ENCODE data around the gene FGF1. TPM values are rescaled to one million over a fixed set of nuclear protein-coding genes. Genes with fewer than 3 reads are reported as not detected.
A peak's percentile ranks its signal among the peaks of the same experiment; 100 is the strongest.

Gene FGF1
- total and polyA plus RNA-seq, 11 donors = 8.7 to 74.7 (median 49.0) TPM

DNA sequence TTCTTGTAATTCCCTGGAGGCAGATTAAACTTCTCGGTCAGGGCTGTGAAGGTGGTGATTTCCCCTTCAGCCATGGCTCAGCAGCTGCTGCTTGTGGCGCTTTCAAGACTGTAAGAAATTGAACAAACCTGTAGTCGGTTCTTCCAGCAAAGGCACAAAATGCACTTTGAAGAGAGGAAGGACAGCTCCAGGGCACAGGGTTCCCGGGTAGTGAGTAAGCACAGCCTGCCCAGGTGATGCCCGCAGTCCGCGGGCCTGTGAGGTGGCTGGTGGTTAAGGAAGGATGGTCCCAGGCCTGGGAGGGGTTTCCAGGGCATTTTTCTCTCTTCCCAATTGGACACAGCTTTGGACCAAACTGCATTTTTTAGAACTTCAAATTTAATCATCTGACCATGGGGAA is 71.8 kb downstream of the FGF1 start:
- no peak for DNase-seq
- H3K27ac ChIP-seq = no peak overlapping the region
- intact Hi-C loops (cut with DNase I) = loop anchor here in 9 of 10 donors (2.0 to 10.0 kb wide), 7 partner anchors 33 to 273 kb away; no protein-coding TSS in a partner anchor
- no peak for ATAC-seq
- no peaks in the 10 kb centered on the region for H3K27me3 ChIP-seq
- H3K4me1 ChIP-seq = peaks cover 0 to 27% (median 7%) of the 10 kb centered on the region in 12 donors
- TF ChIP-seq POLR2A (IDR thresholded peaks at IDR 0.05) = no peak
- TF ChIP-seq, protein P1, sequence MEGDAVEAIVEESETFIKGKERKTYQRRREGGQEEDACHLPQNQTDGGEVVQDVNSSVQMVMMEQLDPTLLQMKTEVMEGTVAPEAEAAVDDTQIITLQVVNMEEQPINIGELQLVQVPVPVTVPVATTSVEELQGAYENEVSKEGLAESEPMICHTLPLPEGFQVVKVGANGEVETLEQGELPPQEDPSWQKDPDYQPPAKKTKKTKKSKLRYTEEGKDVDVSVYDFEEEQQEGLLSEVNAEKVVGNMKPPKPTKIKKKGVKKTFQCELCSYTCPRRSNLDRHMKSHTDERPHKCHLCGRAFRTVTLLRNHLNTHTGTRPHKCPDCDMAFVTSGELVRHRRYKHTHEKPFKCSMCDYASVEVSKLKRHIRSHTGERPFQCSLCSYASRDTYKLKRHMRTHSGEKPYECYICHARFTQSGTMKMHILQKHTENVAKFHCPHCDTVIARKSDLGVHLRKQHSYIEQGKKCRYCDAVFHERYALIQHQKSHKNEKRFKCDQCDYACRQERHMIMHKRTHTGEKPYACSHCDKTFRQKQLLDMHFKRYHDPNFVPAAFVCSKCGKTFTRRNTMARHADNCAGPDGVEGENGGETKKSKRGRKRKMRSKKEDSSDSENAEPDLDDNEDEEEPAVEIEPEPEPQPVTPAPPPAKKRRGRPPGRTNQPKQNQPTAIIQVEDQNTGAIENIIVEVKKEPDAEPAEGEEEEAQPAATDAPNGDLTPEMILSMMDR (IDR thresholded peaks at IDR 0.05) = no peak
- H3K9me3 ChIP-seq = no peaks in the 10 kb centered on the region
- peaks cover 0 to 24% (median 0%) of the 10 kb centered on the region in 9 donors for H3K36me3 ChIP-seq
- WGBS, 4 donors = 80 to 87% (median 86%) methylated on average over 5 to 7 of the region's 7 CpGs
- H3K4me3 ChIP-seq = no peak overlapping the region

DNA sequence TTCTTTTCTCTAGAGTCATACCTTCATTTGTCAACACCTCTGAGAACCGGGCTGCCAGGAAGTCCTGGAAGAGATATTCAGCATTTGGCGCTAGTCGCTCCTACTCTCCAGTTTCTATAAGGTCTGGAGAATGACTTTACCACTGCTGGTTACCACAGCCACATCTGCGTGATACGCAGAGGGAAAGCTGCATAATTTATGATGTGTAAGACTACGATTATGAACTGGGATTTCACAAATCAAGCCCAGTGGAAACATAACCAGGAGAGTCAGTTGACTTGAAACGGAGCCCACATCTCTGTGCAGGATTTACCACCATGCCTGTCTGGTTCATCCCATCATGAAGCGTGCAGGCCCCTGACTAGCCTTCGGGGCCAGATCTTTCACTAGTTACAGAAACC is 72.6 kb downstream of the FGF1 start:
- peaks cover 0 to 24% (median 6%) of the 10 kb centered on the region in 12 donors for H3K4me1 ChIP-seq
- H3K9me3 ChIP-seq = no peaks in the 10 kb centered on the region
- no peak for DNase-seq
- 69 to 79% (median 75%) methylated on average over 8 to 9 of the region's 9 CpGs for WGBS, 4 donors
- H3K36me3 ChIP-seq = peaks cover 0 to 28% (median 0%) of the 10 kb centered on the region in 9 donors
- H3K4me3 ChIP-seq = no peak overlapping the region
- no peaks in the 10 kb centered on the region for H3K27me3 ChIP-seq
- intact Hi-C loops (cut with DNase I) = loop anchor here in 9 of 10 donors (5.0 to 10.0 kb wide), 6 partner anchors 34 to 274 kb away; no protein-coding TSS in a partner anchor
- ATAC-seq = no peak
- TF ChIP-seq, protein P1 (IDR thresholded peaks at IDR 0.05) = no peak
- no peak for TF ChIP-seq POLR2A (IDR thresholded peaks at IDR 0.05)
- H3K27ac ChIP-seq = no peak overlapping the region

GRCh38 chr5:142612494-142613270 is 73.2 kb downstream of the FGF1 start:
- intact Hi-C loops (cut with DNase I) = loop anchor here in 9 of 10 donors (5.0 to 10.0 kb wide), 6 partner anchors 35 to 275 kb away; no protein-coding TSS in a partner anchor
- WGBS, 4 donors = 62 to 69% (median 63%) methylated on average over 8 of the region's 8 CpGs

More at GRCh38 chr5:142612494-142613270, 73.2 kb downstream of the FGF1 start:
- no peak overlapping the region for H3K4me3 ChIP-seq
- H3K4me1 ChIP-seq = peaks cover 0 to 24% (median 6%) of the 10 kb centered on the region in 12 donors
- H3K36me3 ChIP-seq = peaks cover 0 to 28% (median 0%) of the 10 kb centered on the region in 9 donors
- no peaks in the 10 kb centered on the region for H3K9me3 ChIP-seq
- ATAC-seq = no peak
- H3K27ac ChIP-seq = peak overlapping the region in 1 of 12 donors; percentile 7
- TF ChIP-seq, protein P1 (IDR thresholded peaks at IDR 0.05) = no peak
- TF ChIP-seq POLR2A (IDR thresholded peaks at IDR 0.05) = no peak
- no peak for DNase-seq
- no peaks in the 10 kb centered on the region for H3K27me3 ChIP-seq

Data from heart left ventricle (tissue), 16 donors.